ENCODE data around the gene PTPN6.

DNA sequence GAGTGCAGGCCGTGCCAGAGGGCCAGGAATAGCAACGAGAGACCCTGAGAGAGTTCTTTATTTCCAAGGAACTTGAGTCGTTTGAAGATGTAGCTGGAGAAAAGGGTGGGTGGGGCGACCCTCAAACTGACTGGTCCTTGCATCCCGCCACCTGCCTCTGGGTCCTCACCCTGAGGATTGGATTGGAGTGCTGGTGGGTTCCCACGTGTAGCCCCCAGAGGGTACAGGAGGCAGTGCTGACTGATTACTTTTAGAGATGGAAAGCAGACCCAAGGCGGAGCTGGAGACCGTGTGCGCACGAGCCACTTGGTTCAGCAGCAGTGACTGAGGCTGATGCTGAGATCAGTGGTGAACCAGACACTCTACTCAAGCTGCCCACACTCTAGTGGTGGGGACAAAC lies 26.5 kb downstream of the PTPN6 start:
- TF ChIP-seq RAD21 (IDR thresholded peaks at IDR 0.05; ENCODE audit: low read length), result no peak
- TF ChIP-seq, protein P1, sequence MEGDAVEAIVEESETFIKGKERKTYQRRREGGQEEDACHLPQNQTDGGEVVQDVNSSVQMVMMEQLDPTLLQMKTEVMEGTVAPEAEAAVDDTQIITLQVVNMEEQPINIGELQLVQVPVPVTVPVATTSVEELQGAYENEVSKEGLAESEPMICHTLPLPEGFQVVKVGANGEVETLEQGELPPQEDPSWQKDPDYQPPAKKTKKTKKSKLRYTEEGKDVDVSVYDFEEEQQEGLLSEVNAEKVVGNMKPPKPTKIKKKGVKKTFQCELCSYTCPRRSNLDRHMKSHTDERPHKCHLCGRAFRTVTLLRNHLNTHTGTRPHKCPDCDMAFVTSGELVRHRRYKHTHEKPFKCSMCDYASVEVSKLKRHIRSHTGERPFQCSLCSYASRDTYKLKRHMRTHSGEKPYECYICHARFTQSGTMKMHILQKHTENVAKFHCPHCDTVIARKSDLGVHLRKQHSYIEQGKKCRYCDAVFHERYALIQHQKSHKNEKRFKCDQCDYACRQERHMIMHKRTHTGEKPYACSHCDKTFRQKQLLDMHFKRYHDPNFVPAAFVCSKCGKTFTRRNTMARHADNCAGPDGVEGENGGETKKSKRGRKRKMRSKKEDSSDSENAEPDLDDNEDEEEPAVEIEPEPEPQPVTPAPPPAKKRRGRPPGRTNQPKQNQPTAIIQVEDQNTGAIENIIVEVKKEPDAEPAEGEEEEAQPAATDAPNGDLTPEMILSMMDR (conservative IDR thresholded peaks at IDR 0.05; ENCODE audit: low read depth, low read length), result no peak
- TF ChIP-seq SMC3 (IDR thresholded peaks at IDR 0.05; ENCODE audit: low read depth, low read length), result no peak
- TF ChIP-seq POLR2A (IDR thresholded peaks at IDR 0.05; ENCODE audit: low read depth, low read length), result no peak
- TF ChIP-seq NFE2L2 (IDR thresholded peaks at IDR 0.05; ENCODE audit: low read depth, low read length), result no peak
- TF ChIP-seq, protein P2, sequence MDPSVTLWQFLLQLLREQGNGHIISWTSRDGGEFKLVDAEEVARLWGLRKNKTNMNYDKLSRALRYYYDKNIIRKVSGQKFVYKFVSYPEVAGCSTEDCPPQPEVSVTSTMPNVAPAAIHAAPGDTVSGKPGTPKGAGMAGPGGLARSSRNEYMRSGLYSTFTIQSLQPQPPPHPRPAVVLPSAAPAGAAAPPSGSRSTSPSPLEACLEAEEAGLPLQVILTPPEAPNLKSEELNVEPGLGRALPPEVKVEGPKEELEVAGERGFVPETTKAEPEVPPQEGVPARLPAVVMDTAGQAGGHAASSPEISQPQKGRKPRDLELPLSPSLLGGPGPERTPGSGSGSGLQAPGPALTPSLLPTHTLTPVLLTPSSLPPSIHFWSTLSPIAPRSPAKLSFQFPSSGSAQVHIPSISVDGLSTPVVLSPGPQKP (IDR thresholded peaks at IDR 0.05; ENCODE audit: borderline replicate concordance, low read depth, low read length), result no peak
- no peak for TF ChIP-seq BHLHE40 (IDR thresholded peaks at IDR 0.05; ENCODE audit: low read depth, low read length)
